ENCODE measurements around the gene CFAP43.

- TF ChIP-seq, protein P1, sequence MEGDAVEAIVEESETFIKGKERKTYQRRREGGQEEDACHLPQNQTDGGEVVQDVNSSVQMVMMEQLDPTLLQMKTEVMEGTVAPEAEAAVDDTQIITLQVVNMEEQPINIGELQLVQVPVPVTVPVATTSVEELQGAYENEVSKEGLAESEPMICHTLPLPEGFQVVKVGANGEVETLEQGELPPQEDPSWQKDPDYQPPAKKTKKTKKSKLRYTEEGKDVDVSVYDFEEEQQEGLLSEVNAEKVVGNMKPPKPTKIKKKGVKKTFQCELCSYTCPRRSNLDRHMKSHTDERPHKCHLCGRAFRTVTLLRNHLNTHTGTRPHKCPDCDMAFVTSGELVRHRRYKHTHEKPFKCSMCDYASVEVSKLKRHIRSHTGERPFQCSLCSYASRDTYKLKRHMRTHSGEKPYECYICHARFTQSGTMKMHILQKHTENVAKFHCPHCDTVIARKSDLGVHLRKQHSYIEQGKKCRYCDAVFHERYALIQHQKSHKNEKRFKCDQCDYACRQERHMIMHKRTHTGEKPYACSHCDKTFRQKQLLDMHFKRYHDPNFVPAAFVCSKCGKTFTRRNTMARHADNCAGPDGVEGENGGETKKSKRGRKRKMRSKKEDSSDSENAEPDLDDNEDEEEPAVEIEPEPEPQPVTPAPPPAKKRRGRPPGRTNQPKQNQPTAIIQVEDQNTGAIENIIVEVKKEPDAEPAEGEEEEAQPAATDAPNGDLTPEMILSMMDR (IDR thresholded peaks at IDR 0.05), result no peak
- TF ChIP-seq POLR2A (IDR thresholded peaks at IDR 0.05), result no peak
Observed at GRCh38 chr10:104104926-104105325, 127.2 kb downstream of the CFAP43 start.

All from adrenal gland (tissue), 5 donors.